Endothelial cell (in vitro differentiated cells): Measurements from ENCODE around the gene LCT. TPM values are rescaled to one million over a fixed set of nuclear protein-coding genes. Genes with fewer than 3 reads are reported as not detected.

Experiments used
- DNase-seq: peaks from one replicate; pipeline ENCODE4 v3.0.0; 2021; ENCODE audit warnings: low spot score
- H3K27ac Mint-ChIP-seq: one replicate; pipeline ENCODE4 v1.8.0; 2021; ENCODE audit warnings: mixed read lengths, inconsistent platforms; ENCODE audit not compliant: unreplicated experiment
- H3K27me3 Mint-ChIP-seq: one replicate; pipeline ENCODE4 v1.8.0; 2021; ENCODE audit warnings: mild to moderate bottlenecking, moderate library complexity, mixed read lengths, inconsistent platforms; ENCODE audit not compliant: unreplicated experiment
- H3K36me3 Mint-ChIP-seq: one replicate; pipeline ENCODE4 v1.8.0; 2021; ENCODE audit warnings: mild to moderate bottlenecking, low read depth, mixed read lengths, inconsistent platforms; ENCODE audit not compliant: unreplicated experiment
- H3K4me1 Mint-ChIP-seq: one replicate; pipeline ENCODE4 v1.8.0; 2021; ENCODE audit warnings: mild to moderate bottlenecking, mixed read lengths, inconsistent platforms; ENCODE audit not compliant: unreplicated experiment
- H3K4me3 Mint-ChIP-seq: one replicate; pipeline ENCODE4 v1.8.0; 2021; ENCODE audit warnings: mild to moderate bottlenecking, mixed read lengths, inconsistent platforms; ENCODE audit not compliant: unreplicated experiment
- H3K9me3 Mint-ChIP-seq: one replicate; pipeline ENCODE4 v1.8.0; 2021; ENCODE audit warnings: mixed read lengths, inconsistent platforms; ENCODE audit not compliant: unreplicated experiment
- total RNA-seq: library from RNA; stranded (reverse); fragmentation: NEBNext Ultra II Directional; extraction: Animal tissue kit (Norgen Biotek cat#: 25700); gene quantifications from one replicate; pipeline ENCODE4 v1.2.1, GENCODE V29; 2021; ENCODE audit not compliant: unreplicated experiment
- TF ChIP-seq, protein P1 (sequence below): fragments of 200-600 bp; sonication (generic); IDR thresholded peaks from one replicate; pipeline ENCODE4 v1.5.0; 2021; ENCODE audit warnings: antibody characterized with exemption; ENCODE audit not compliant: unreplicated experiment

LCT gene
- total RNA-seq, 1 donor from 2014 or later: 0.13 TPM

DNA sequence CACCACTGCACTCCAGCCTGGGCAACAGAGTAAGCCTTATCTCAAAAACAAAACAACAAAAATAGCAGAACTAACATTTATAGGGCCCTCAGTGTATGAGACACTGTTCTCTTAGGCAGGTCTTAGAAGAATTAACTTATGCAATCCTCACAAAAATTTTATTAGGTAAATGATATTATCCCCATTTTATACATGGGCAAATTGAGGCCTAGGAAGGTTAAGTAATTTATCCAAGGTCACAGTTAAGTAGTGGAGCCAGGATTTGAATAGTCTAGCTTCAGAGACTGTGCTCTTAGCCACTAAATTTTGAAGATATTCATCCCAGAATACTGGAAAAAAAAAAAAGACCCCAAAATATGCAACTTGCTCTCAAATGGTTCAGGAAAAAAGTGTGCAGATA lies 16.4 kb upstream of the LCT start:
- Mint-ChIP-seq H3K36me3 (peaks cover 11% of the 10 kb centered on the region), H3K4me1 (no peaks in the 10 kb centered on the region), H3K27me3 (no peaks in the 10 kb centered on the region), H3K27ac (no peak overlapping the region), H3K9me3 (no peaks in the 10 kb centered on the region), H3K4me3 (no peak overlapping the region)
- TF ChIP-seq, protein P1, sequence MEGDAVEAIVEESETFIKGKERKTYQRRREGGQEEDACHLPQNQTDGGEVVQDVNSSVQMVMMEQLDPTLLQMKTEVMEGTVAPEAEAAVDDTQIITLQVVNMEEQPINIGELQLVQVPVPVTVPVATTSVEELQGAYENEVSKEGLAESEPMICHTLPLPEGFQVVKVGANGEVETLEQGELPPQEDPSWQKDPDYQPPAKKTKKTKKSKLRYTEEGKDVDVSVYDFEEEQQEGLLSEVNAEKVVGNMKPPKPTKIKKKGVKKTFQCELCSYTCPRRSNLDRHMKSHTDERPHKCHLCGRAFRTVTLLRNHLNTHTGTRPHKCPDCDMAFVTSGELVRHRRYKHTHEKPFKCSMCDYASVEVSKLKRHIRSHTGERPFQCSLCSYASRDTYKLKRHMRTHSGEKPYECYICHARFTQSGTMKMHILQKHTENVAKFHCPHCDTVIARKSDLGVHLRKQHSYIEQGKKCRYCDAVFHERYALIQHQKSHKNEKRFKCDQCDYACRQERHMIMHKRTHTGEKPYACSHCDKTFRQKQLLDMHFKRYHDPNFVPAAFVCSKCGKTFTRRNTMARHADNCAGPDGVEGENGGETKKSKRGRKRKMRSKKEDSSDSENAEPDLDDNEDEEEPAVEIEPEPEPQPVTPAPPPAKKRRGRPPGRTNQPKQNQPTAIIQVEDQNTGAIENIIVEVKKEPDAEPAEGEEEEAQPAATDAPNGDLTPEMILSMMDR: no peak
- no peak for DNase-seq

DNA sequence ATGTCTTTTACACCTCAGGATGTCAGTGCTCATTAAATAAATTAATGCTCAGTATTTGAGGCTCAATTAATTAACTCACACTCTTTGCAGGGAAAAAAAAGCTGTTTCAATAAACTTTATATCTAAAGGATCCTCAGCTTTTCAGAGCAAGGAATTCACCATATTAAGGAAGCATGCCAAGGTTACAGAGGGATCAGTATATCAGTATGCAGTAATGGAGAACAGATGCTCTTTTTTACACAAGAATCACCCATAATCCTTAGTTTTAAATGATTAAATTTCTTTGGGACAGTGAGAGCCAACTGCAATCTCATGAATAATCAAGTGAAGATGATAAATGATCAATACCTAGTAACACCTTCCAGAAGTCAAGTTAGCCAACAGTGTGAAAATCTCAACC lies 14.9 kb upstream of the LCT start:
- Mint-ChIP-seq H3K27me3 (no peaks in the 10 kb centered on the region), H3K4me1 (no peaks in the 10 kb centered on the region), H3K4me3 (no peak overlapping the region), H3K36me3 (peaks cover 11% of the 10 kb centered on the region), H3K9me3 (no peaks in the 10 kb centered on the region), H3K27ac (no peak overlapping the region)
- DNase-seq: no peak
- TF ChIP-seq, protein P1: no peak

DNA sequence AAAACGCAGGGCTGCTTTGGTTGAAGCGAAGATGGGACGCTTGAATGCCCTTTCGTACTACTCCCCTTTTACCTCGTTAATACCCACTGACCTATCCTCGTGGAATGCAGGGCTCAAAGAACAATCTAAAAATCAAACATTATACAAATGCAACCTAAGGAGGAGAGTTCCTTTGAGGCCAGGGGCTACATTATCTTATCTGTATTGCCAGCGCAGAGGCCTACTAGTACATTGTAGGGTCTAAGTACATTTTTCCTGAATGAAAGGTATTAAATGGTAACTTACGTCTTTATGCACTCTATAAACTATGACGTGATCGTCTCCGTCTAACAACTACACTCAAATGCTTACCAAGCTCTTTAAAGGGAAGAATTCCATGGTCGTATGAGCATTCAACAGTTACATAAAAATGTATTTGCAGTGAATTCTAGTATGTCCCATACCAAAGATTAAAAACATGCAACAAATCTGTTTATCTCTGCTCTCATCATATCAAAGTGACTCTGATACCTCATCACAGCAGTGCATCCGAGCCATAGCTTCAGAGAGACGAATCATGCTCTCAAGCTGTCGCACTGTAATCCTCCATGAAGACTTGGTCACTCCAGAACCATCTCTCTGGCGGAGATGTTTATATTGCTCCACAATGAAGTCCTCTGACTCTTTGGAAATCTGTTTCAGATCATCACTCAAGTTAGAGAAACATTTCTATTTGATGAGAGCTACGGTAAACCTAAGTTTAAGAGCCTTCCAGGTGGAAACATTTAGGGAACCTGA lies 14.1 kb upstream of the LCT start:
- TF ChIP-seq, protein P1: no peak
- no peak overlapping the region for H3K4me3 Mint-ChIP-seq
- peaks cover 11% of the 10 kb centered on the region for H3K36me3 Mint-ChIP-seq
- H3K27me3 Mint-ChIP-seq: no peaks in the 10 kb centered on the region
- no peaks in the 10 kb centered on the region for H3K4me1 Mint-ChIP-seq
- no peak for DNase-seq
- no peaks in the 10 kb centered on the region for H3K9me3 Mint-ChIP-seq
- H3K27ac Mint-ChIP-seq: no peak overlapping the region

DNA sequence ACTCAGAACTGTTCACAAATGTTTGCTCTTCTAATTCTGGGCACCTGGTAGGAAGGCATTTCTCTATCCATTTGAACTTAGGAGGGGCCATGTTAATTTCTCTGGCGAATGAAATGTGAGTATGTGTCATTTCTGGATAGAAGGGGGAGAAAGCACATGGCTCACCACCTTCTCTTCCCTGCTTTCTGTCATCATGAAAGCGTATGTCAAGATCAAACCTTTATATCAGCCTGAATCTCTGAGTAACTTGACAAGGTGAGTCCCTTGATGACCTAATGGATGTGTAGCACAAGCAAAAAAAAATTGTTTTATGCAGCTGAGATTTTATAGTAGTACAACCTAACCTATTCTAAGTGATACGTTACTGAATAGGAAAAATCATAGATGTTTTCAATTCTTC lies 12.1 kb upstream of the LCT start:
- Mint-ChIP-seq H3K9me3 (no peaks in the 10 kb centered on the region), H3K27ac (no peak overlapping the region), H3K4me3 (no peak overlapping the region)

DNA sequence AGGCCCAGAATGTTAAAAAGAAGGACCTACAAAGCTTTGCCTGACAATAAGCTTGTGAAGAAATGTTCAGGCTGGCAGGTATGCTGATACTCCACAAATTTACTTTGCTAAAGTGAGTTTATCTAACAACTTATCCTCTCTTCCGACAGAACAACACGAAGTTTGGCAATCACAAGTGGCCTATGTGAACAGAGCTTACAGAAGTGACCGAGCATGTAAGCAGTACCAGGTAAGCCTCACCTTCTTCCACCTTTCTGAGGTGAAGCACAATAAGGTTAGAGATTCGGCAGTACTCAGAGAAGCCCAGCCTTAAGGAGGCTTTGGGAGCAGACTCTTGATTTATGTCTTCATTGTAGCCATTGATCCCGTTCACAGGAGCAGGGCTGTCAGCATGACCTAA lies 9.0 kb upstream of the LCT start:
- no peak for DNase-seq
- Mint-ChIP-seq H3K27ac (no peak overlapping the region), H3K36me3 (peaks cover 5% of the 10 kb centered on the region), H3K4me3 (no peak overlapping the region), H3K27me3 (no peaks in the 10 kb centered on the region), H3K9me3 (no peaks in the 10 kb centered on the region), H3K4me1 (peaks cover under 1% of the 10 kb centered on the region)
- TF ChIP-seq, protein P1: no peak

More for the DNA sequence above, 12.1 kb upstream of the LCT start:
- Mint-ChIP-seq H3K27me3 (no peaks in the 10 kb centered on the region), H3K4me1 (no peaks in the 10 kb centered on the region), H3K36me3 (peaks cover 9% of the 10 kb centered on the region)
- TF ChIP-seq, protein P1: no peak
- DNase-seq: no peak
